Lower leg skin (tissue), 3 donors: ENCODE measurements around the gene ZDHHC12.

Experiments
- CTCF ChIP-seq, 3 donors: fragments of 450-650 bp; IDR thresholded peaks; one replicate each; pipeline ENCODE4 v1.5.1; 2016; ENCODE audit warnings: antibody characterized with exemption in 3 of 3, mild to moderate bottlenecking in 3 of 3, moderate library complexity in 2 of 3
- POLR2A ChIP-seq, 2 donors: fragments of 450-650 bp; IDR thresholded peaks; one replicate each; pipeline ENCODE4 v1.6.1; 2016 to 2017; ENCODE audit warnings: antibody characterized with exemption in 2 of 2, mild to moderate bottlenecking in 1 of 2, moderate library complexity in 1 of 2

DNA sequence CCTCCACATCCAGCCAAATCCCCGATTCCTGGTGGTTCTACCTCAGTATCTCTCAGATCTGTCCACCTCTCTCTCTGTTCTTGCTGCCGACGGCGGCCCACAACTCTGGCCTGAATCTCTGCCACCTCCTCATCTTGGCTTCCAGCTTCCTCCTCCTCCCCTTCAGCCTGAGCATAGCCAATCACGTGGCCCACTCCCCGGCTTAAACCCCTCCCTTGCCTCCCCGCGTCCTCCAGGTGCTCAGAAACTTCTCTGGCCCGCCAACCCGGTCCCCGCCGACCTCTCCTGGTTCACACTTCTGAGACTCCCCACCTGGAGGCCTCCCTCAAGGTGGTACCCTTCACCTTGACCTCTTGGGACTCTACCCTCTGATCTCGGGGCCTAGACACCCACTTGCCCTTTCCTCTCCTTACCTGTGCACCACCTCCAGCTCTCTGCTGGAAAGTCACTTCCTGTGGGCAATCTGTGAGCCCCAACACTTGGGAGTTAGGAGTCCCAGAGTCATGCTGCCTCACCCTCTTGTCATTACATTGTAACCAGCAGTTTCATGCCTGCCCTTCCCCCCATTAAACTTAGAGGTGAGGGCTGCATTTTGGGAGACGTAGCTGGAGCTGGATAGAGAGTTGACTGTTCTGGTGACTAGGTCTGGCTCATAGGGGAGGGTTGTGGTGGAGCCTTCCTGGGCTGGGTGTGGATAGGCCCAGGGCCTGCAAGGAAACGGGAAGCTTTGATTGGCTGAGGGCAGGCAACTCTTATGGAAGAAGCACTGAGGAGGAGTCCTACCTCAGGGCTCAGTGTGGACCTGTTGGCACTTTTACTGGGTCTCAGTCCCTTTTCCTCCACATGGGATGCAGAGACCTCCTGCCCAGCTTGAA, 39.4 kb downstream of the ZDHHC12 start:
- no peak for TF ChIP-seq CTCF (IDR thresholded peaks at IDR 0.05)
- TF ChIP-seq POLR2A (IDR thresholded peaks at IDR 0.05): no peak
